K562 (cell line): ENCODE measurements around the gene ERVH48-1. TPM values are rescaled to one million over a fixed set of nuclear protein-coding genes. Genes with fewer than 3 reads are reported as not detected.
A peak's percentile ranks its signal among the peaks of the same experiment; 100 is the strongest.

ENCODE experiments used
- ATAC-seq: fragments of 200-7000 bp; cut with Tn5 transposase; 3 replicates; pipeline ENCODE4 v1.9.1; 2020; ENCODE audit warnings: moderate library complexity
- BruUV-seq: library from RNA; stranded (reverse); fragments of 400-500 nt; replicated peaks from 2 replicates; lab custom pipeline; 2021; lab: Mats Ljungman, UMichigan
- CTCF ChIA-PET: fragments of 300-600 bp; formaldehyde crosslinking; extraction: SDS; loops from one replicate; lab custom pipeline; 2021; ENCODE audit warnings: low intra/inter-chr PET ratio; lab: Yijun Ruan, JAX
- POLR2A ChIA-PET: fragments of 300-600, 350-650 bp; sonication (Branson Sonifier 250); formaldehyde crosslinking; extraction: SDS; loops from one replicate; lab custom pipeline; 2021; ENCODE audit warnings: antibody characterized with exemption, inconsistent platforms; lab: Yijun Ruan, JAX
- DNase-seq, 4 experiments: peaks; one replicate each; pipeline versions ENCODE4 v3.0.0 to v3.0.0-alpha.2; 2011 to 2018; ENCODE audit warnings: low spot score in 3 of 4, mixed read lengths in 3 of 4; ENCODE audit errors: extremely low read depth in 1 of 4
- FAIRE-seq: peaks from 2 replicates; lab custom pipeline; 2011; peaks lifted over from hg19 to GRCh38; lab: Jason Lieb, UNC
- H2AFZ ChIP-seq: 2 replicates; pipeline ENCODE4 v1.6.0; 2011; ENCODE audit warnings: low read depth, low read length, control low read depth, inconsistent platforms
- H3K27ac ChIP-seq: fragments of 200-600 bp; 3 replicates; pipeline ENCODE4 v1.8.0; 2011; ENCODE audit warnings: low read depth, mild to moderate bottlenecking, control low read depth, inconsistent platforms, low read length, moderate library complexity, mixed read lengths; ENCODE audit errors: extremely low read depth
- H3K27me3 ChIP-seq, 2 experiments: fragments of 300-600 bp in 1 of 2; 2 replicates in 1 of 2; 3 replicates in 1 of 2; pipeline versions ENCODE4 v1.6.0 to v1.8.0; 2011; ENCODE audit warnings: inconsistent platforms in 2 of 2, low read length in 2 of 2, mild to moderate bottlenecking in 1 of 2, mixed read lengths in 1 of 2, moderate library complexity in 1 of 2; ENCODE audit not compliant: control insufficient read depth in 2 of 2, insufficient read depth in 2 of 2
- H3K36me3 ChIP-seq: fragments of 300-600 bp; 3 replicates; pipeline ENCODE4 v1.8.0; 2011; ENCODE audit warnings: mild to moderate bottlenecking, low read length, inconsistent platforms; ENCODE audit not compliant: control insufficient read depth, insufficient read depth
- H3K4me1 ChIP-seq, 2 experiments: fragments of 200-600 bp in 1 of 2; replicated peaks in 1 of 2; 2 replicates in 1 of 2; 3 replicates in 1 of 2; pipeline versions ENCODE4 v1.5.1 to v1.8.0; 2011; ENCODE audit warnings: inconsistent platforms in 2 of 2, low read length in 2 of 2, mild to moderate bottlenecking in 1 of 2, mixed read lengths in 1 of 2, moderate library complexity in 1 of 2; ENCODE audit not compliant: control insufficient read depth in 2 of 2, insufficient read depth in 2 of 2
- H3K4me2 ChIP-seq: 2 replicates; pipeline ENCODE4 v1.6.1; 2011; ENCODE audit warnings: low read length, control low read depth, inconsistent platforms, mixed read lengths; ENCODE audit not compliant: insufficient read depth
- H3K4me3 ChIP-seq: fragments of 200-600 bp; sonication (generic), shearing (Covaris generic); 2 replicates; pipeline ENCODE4 v1.5.1; 2016; ENCODE audit warnings: control low read depth, inconsistent platforms
- H3K79me2 ChIP-seq: fragments of 200-600 bp; 3 replicates; pipeline ENCODE4 v1.8.0; 2011; ENCODE audit warnings: low read length, inconsistent platforms; ENCODE audit not compliant: control insufficient read depth, insufficient read depth
- H3K9ac ChIP-seq, 2 experiments: 2 replicates each; pipeline versions ENCODE4 v1.6.0 to v1.6.1; 2011; ENCODE audit warnings: low read depth in 2 of 2, low read length in 2 of 2, control low read depth in 1 of 2, inconsistent platforms in 1 of 2, mild to moderate bottlenecking in 1 of 2, mixed read lengths in 1 of 2; ENCODE audit not compliant: insufficient read depth in 1 of 2
- H3K9me1 ChIP-seq: one replicate; pipeline ENCODE4 v1.6.0; 2011; ENCODE audit warnings: inconsistent platforms, mild to moderate bottlenecking, low read length, moderate library complexity; ENCODE audit not compliant: control insufficient read depth, insufficient read depth
- H3K9me3 ChIP-seq: replicated peaks from 2 replicates; pipeline ENCODE4 v1.5.1; 2011; ENCODE audit warnings: low read depth, low read length, inconsistent platforms; ENCODE audit not compliant: control insufficient read depth, insufficient read depth
- H4K20me1 ChIP-seq: replicated peaks from 2 replicates; pipeline ENCODE4 v1.6.1; 2011; ENCODE audit warnings: low read length, inconsistent platforms, mixed read lengths; ENCODE audit not compliant: control insufficient read depth, insufficient read depth
- MCM5 ChIP-seq: fragments of 450-650 bp; IDR thresholded peaks from 2 replicates; pipeline ENCODE4 v1.6.1; 2016; ENCODE audit warnings: low read depth
- MIER1 ChIP-seq: fragments of 450-650 bp; IDR thresholded peaks from 2 replicates; pipeline ENCODE4 v1.6.1; 2016; ENCODE audit warnings: antibody characterized with exemption, mild to moderate bottlenecking, low read depth
- POLR2G ChIP-seq: fragments of 200-400 bp; formaldehyde crosslinking; IDR thresholded peaks from 2 replicates; pipeline ENCODE4 v1.6.1; 2017; ENCODE audit warnings: low read depth, mild to moderate bottlenecking, antibody characterized with exemption, low read length, moderate library complexity
- RBFOX2 ChIP-seq: fragments of 200-400 bp; formaldehyde crosslinking; IDR thresholded peaks from 2 replicates; pipeline ENCODE4 v1.6.1; 2017; ENCODE audit warnings: low read depth, mild to moderate bottlenecking, low read length, moderate library complexity
- SMARCB1 ChIP-seq: IDR thresholded peaks from 2 replicates; pipeline ENCODE4 v1.6.1; 2011; ENCODE audit warnings: improper control_type of control experiment, low read depth; ENCODE audit not compliant: insufficient read length
- WGBS: fragments of 100-300 bp; shearing (Covaris generic); methylation state at CpG from one replicate; pipeline ENCODE4 v1.1.6; 2016; ENCODE audit warnings: low coverage, mixed read lengths; ENCODE audit not compliant: insufficient coverage; ENCODE audit errors: missing lambda C conversion rate; 5-methylcytosine and 5-hydroxymethylcytosine counted together
- in situ Hi-C: fragments of 300-500 bp; cut with MboI; formaldehyde crosslinking; loops from 4 replicates; pipeline ENCODE4 v1.15.0; 2018; ENCODE audit warnings: inconsistent platforms, mixed read lengths
- intact Hi-C: fragments of 100-400 bp; cut with micrococcal nuclease; formaldehyde crosslinking; loops from 2 replicates; pipeline ENCODE4 v1.14.2; 2022
- microRNA-seq: library from miRNA; unstranded; fragments of <30 nt; microRNA quantifications from one replicate; pipeline ENCODE4, GENCODE V29; 2018; ENCODE audit warnings: borderline microRNAs expressed
- polyA plus RNA-seq, 8 experiments: library from polyadenylated mRNA; depleted of rRNA in 4 of 8; stranded (reverse) in 5 of 8; unstranded in 3 of 8; fragments of >200 nt; fragmentation: Nextera tagmentation in 2 of 8; fragmentation: Illumina TruSeq in 1 of 8; extraction: Ambion mirVana in 2 of 8; extraction: Trizol in 1 of 8; gene quantifications; 2 replicates each; pipeline versions ENCODE4 v1.2.1 to v1.2.3, GENCODE V29; 2011 to 2014; ENCODE audit warnings: inconsistent platforms in 1 of 8, missing spikeins in 1 of 8
- small RNA-seq: library from RNA; depleted of rRNA; stranded (forward); fragments of <200 nt; gene quantifications from one replicate; pipeline ENCODE3, GENCODE V24; 2014
- total RNA-seq, 7 experiments: library from RNA; depleted of rRNA in 6 of 7; stranded (reverse); fragments of >200 nt in 6 of 7; fragmentation: Illumina TruSeq in 2 of 7; extraction: Trizol in 2 of 7; gene quantifications; 2 replicates each; pipeline versions ENCODE4 v1.2.1 to v1.2.3, GENCODE V29; 2011 to 2021; ENCODE audit warnings: low replicate concordance in 1 of 7

Gene ERVH48-1
- total and polyA plus RNA-seq, 9 of the 15 experiments (the other 6 are each of a cell fraction or from before 2014, with no cell fraction given): 0.08 to 0.49 (median 0.16) TPM; not detected in 3

- no TSS peak for BruUV-seq
- peaks cover 0 to 18% of the 10 kb centered on the region in 2 experiments; a peak in 2 of 5 replicates for H3K4me1 ChIP-seq
Observed at GRCh38 chr21:42868196-42868595, 57.2 kb downstream of the ERVH48-1 start.

More at GRCh38 chr21:42868196-42868595, 57.2 kb downstream of the ERVH48-1 start:
- Histone ChIP-seq H2AFZ (no peak overlapping the region), H3K79me2 (peaks cover 90% of the 10 kb centered on the region), H3K27ac (no peak overlapping the region), H3K9me1 (no peaks in the 10 kb centered on the region), H3K36me3 (peaks cover 98% of the 10 kb centered on the region), H3K4me2 (no peak overlapping the region), H3K9ac (peak overlapping the region in 1 of 2 experiments; percentile 32; a peak in 1 of 4 replicates)
- ChIA-PET POLR2A (interaction anchor here (0.6 to 2.7 kb wide), 4 partner anchors 10 to 329 kb away, joined by 3 to 10 read pairs (median 4); partner anchors contain the start of gene WDR4), CTCF (no interaction called here)
- ATAC-seq: no peak
- intact Hi-C loops: no loop called here
- peak in 1 of 4 experiments; percentile 13 for DNase-seq
- WGBS: 98% methylated on average over 10 of the region's 10 CpGs
- TF ChIP-seq RBFOX2 (peak; percentile 33; the same call in 1 of the 2 replicates), SMARCB1 (no peak), MCM5 (no peak), POLR2G (0 out of 2 replicates have a peak, but pooled peaks have one; percentile 12), MIER1 (no peak)
- TF ChIP-seq, all 486 proteins: peak for 2
- in situ Hi-C loops: no loop called here
- Histone ChIP-seq H3K4me3 (no peak overlapping the region), H3K9me3 (no peaks in the 10 kb centered on the region), H4K20me1 (peaks cover 17% of the 10 kb centered on the region), H3K27me3 (no peaks in the 10 kb centered on the region)
- FAIRE-seq: no peak

Small RNAs within 50 kb of the gene (microRNA-seq; reads per million reads assigned to microRNA genes)
- gene MIR5692B: not detected

Small RNAs within 50 kb of the gene (small RNA-seq; reads per million reads assigned to genes)
- gene MIR5692B: not detected

Other genes with a start within 250 kb of the ERVH48-1 start
- 30.2 and 41.6 TPM in 2 replicates for gene WDR4, start 46.1 kb downstream of the ERVH48-1 start, total RNA-seq (2014; rRNA removed)
- gene WDR4, start 46.1 kb downstream of the ERVH48-1 start, total RNA-seq (2014; rRNA removed; fragmentation: Illumina TruSeq; extraction: Trizol): 21.4 and 29.7 TPM in 2 replicates
- 43.4 and 44.3 TPM in 2 replicates for gene WDR4, start 46.1 kb downstream of the ERVH48-1 start, total RNA-seq (2015; rRNA removed; fragmentation: Illumina TruSeq; extraction: Trizol)
- 95.3 and 95.4 TPM in 2 replicates for gene WDR4, start 46.1 kb downstream of the ERVH48-1 start, total RNA-seq (2021)
- 32.1 and 32.8 TPM in 2 replicates for gene WDR4, start 46.1 kb downstream of the ERVH48-1 start, polyA plus RNA-seq (2011; rRNA removed)
- 48.1 and 59.6 TPM in 2 replicates for gene WDR4, start 46.1 kb downstream of the ERVH48-1 start, polyA plus RNA-seq (2014; fragmentation: Illumina TruSeq; extraction: Trizol)
- gene WDR4, start 46.1 kb downstream of the ERVH48-1 start, polyA plus RNA-seq (2014; fragmentation: Nextera tagmentation; extraction: Ambion mirVana): 10 to 100 TPM in 1 of 2 experiments, 1 to 10 TPM in 1; 5.4 to 26.3 TPM
- gene WDR4, start 46.1 kb downstream of the ERVH48-1 start, polyA plus RNA-seq (2014; rRNA removed): 76.3 and 90.2 TPM in 2 replicates
- gene NDUFV3, start 32.3 kb downstream of the ERVH48-1 start, total RNA-seq (2014; rRNA removed): 87.8 and 89.7 TPM in 2 replicates
- gene NDUFV3, start 32.3 kb downstream of the ERVH48-1 start, total RNA-seq (2014; rRNA removed; fragmentation: Illumina TruSeq; extraction: Trizol): 74.3 and 81.5 TPM in 2 replicates
- gene NDUFV3, start 32.3 kb downstream of the ERVH48-1 start, total RNA-seq (2015; rRNA removed; fragmentation: Illumina TruSeq; extraction: Trizol): 79.7 and 80.6 TPM in 2 replicates
- 65.7 and 68.3 TPM in 2 replicates for gene NDUFV3, start 32.3 kb downstream of the ERVH48-1 start, total RNA-seq (2021)
- gene NDUFV3, start 32.3 kb downstream of the ERVH48-1 start, polyA plus RNA-seq (2011; rRNA removed): 37.2 and 41.9 TPM in 2 replicates
- 63.0 and 77.9 TPM in 2 replicates for gene NDUFV3, start 32.3 kb downstream of the ERVH48-1 start, polyA plus RNA-seq (2014; fragmentation: Illumina TruSeq; extraction: Trizol)
- gene NDUFV3, start 32.3 kb downstream of the ERVH48-1 start, polyA plus RNA-seq (2014; fragmentation: Nextera tagmentation; extraction: Ambion mirVana): 10 to 100 TPM; 19.1 to 23.6 TPM
- gene NDUFV3, start 32.3 kb downstream of the ERVH48-1 start, polyA plus RNA-seq (2014; rRNA removed): 67.2 and 80.0 TPM in 2 replicates
- 9.6 and 13.2 TPM in 2 replicates for gene PKNOX1, start 48.9 kb upstream of the ERVH48-1 start, total RNA-seq (2014; rRNA removed)
- gene PKNOX1, start 48.9 kb upstream of the ERVH48-1 start, total RNA-seq (2014; rRNA removed; fragmentation: Illumina TruSeq; extraction: Trizol): 12.2 and 14.5 TPM in 2 replicates
- gene PKNOX1, start 48.9 kb upstream of the ERVH48-1 start, total RNA-seq (2015; rRNA removed; fragmentation: Illumina TruSeq; extraction: Trizol): 7.1 and 10.0 TPM in 2 replicates
- 11.7 and 14.9 TPM in 2 replicates for gene PKNOX1, start 48.9 kb upstream of the ERVH48-1 start, total RNA-seq (2021)
- 21.8 and 25.9 TPM in 2 replicates for gene PKNOX1, start 48.9 kb upstream of the ERVH48-1 start, polyA plus RNA-seq (2011; rRNA removed)
- 10.4 and 16.0 TPM in 2 replicates for gene PKNOX1, start 48.9 kb upstream of the ERVH48-1 start, polyA plus RNA-seq (2014; fragmentation: Illumina TruSeq; extraction: Trizol)
- gene PKNOX1, start 48.9 kb upstream of the ERVH48-1 start, polyA plus RNA-seq (2014; fragmentation: Nextera tagmentation; extraction: Ambion mirVana): 10 to 100 TPM in 1 of 2 experiments, 1 to 10 TPM in 1; 8.8 to 13.2 TPM
- gene PKNOX1, start 48.9 kb upstream of the ERVH48-1 start, polyA plus RNA-seq (2014; rRNA removed): 12.7 and 15.4 TPM in 2 replicates
- 248 and 305 TPM in 2 replicates for gene CBS, start 150.2 kb upstream of the ERVH48-1 start, total RNA-seq (2014; rRNA removed)
- 61.3 and 76.2 TPM in 2 replicates for gene CBS, start 150.2 kb upstream of the ERVH48-1 start, total RNA-seq (2014; rRNA removed; fragmentation: Illumina TruSeq; extraction: Trizol)
- 95.1 and 105 TPM in 2 replicates for gene CBS, start 150.2 kb upstream of the ERVH48-1 start, total RNA-seq (2015; rRNA removed; fragmentation: Illumina TruSeq; extraction: Trizol)
- 364 and 419 TPM in 2 replicates for gene CBS, start 150.2 kb upstream of the ERVH48-1 start, total RNA-seq (2021)
- gene CBS, start 150.2 kb upstream of the ERVH48-1 start, polyA plus RNA-seq (2011; rRNA removed): 152 and 199 TPM in 2 replicates
- gene CBS, start 150.2 kb upstream of the ERVH48-1 start, polyA plus RNA-seq (2014; fragmentation: Illumina TruSeq; extraction: Trizol): 165 and 263 TPM in 2 replicates
- gene CBS, start 150.2 kb upstream of the ERVH48-1 start, polyA plus RNA-seq (2014; fragmentation: Nextera tagmentation; extraction: Ambion mirVana): 1 to 10 TPM; 4.6 to 9.0 TPM
- 382 and 472 TPM in 2 replicates for gene CBS, start 150.2 kb upstream of the ERVH48-1 start, polyA plus RNA-seq (2014; rRNA removed)
- 60.1 and 95.6 TPM in 2 replicates for gene U2AF1, start 181.9 kb upstream of the ERVH48-1 start, total RNA-seq (2014; rRNA removed)
- gene U2AF1, start 181.9 kb upstream of the ERVH48-1 start, total RNA-seq (2014; rRNA removed; fragmentation: Illumina TruSeq; extraction: Trizol): 36.3 and 47.7 TPM in 2 replicates
- 43.9 and 44.9 TPM in 2 replicates for gene U2AF1, start 181.9 kb upstream of the ERVH48-1 start, total RNA-seq (2015; rRNA removed; fragmentation: Illumina TruSeq; extraction: Trizol)
- gene U2AF1, start 181.9 kb upstream of the ERVH48-1 start, total RNA-seq (2021): 27.2 and 29.6 TPM in 2 replicates
- 27.5 and 30.9 TPM in 2 replicates for gene U2AF1, start 181.9 kb upstream of the ERVH48-1 start, polyA plus RNA-seq (2011; rRNA removed)
- 194 and 205 TPM in 2 replicates for gene U2AF1, start 181.9 kb upstream of the ERVH48-1 start, polyA plus RNA-seq (2014; fragmentation: Illumina TruSeq; extraction: Trizol)
- gene U2AF1, start 181.9 kb upstream of the ERVH48-1 start, polyA plus RNA-seq (2014; fragmentation: Nextera tagmentation; extraction: Ambion mirVana): 10 to 100 TPM; 87.0 to 88.1 TPM
- 173 and 213 TPM in 2 replicates for gene U2AF1, start 181.9 kb upstream of the ERVH48-1 start, polyA plus RNA-seq (2014; rRNA removed)
- not detected in 2 replicates for gene CRYAA, start 243.4 kb upstream of the ERVH48-1 start, total RNA-seq (2014; rRNA removed)
- not detected in 2 replicates for gene CRYAA, start 243.4 kb upstream of the ERVH48-1 start, total RNA-seq (2014; rRNA removed; fragmentation: Illumina TruSeq; extraction: Trizol)
- not detected in 2 replicates for gene CRYAA, start 243.4 kb upstream of the ERVH48-1 start, total RNA-seq (2015; rRNA removed; fragmentation: Illumina TruSeq; extraction: Trizol)
- not detected in 2 replicates for gene CRYAA, start 243.4 kb upstream of the ERVH48-1 start, total RNA-seq (2021)
- not detected in 2 replicates for gene CRYAA, start 243.4 kb upstream of the ERVH48-1 start, polyA plus RNA-seq (2011; rRNA removed)
- not detected in 2 replicates for gene CRYAA, start 243.4 kb upstream of the ERVH48-1 start, polyA plus RNA-seq (2014; fragmentation: Illumina TruSeq; extraction: Trizol)
- not detected for gene CRYAA, start 243.4 kb upstream of the ERVH48-1 start, polyA plus RNA-seq (2014; fragmentation: Nextera tagmentation; extraction: Ambion mirVana)
- gene CRYAA, start 243.4 kb upstream of the ERVH48-1 start, polyA plus RNA-seq (2014; rRNA removed): not detected in 2 replicates